NCI-H82 treated with DMSO at 0.1 percent for 48 hours (cell line): ENCODE data around the gene PRKCB.

Experiments
- DNase-seq: peaks from one replicate; lab custom pipeline; 2025; ENCODE audit not compliant: unreplicated experiment; lab: John Stamatoyannopoulos, UW

Gene PRKCB

DNA sequence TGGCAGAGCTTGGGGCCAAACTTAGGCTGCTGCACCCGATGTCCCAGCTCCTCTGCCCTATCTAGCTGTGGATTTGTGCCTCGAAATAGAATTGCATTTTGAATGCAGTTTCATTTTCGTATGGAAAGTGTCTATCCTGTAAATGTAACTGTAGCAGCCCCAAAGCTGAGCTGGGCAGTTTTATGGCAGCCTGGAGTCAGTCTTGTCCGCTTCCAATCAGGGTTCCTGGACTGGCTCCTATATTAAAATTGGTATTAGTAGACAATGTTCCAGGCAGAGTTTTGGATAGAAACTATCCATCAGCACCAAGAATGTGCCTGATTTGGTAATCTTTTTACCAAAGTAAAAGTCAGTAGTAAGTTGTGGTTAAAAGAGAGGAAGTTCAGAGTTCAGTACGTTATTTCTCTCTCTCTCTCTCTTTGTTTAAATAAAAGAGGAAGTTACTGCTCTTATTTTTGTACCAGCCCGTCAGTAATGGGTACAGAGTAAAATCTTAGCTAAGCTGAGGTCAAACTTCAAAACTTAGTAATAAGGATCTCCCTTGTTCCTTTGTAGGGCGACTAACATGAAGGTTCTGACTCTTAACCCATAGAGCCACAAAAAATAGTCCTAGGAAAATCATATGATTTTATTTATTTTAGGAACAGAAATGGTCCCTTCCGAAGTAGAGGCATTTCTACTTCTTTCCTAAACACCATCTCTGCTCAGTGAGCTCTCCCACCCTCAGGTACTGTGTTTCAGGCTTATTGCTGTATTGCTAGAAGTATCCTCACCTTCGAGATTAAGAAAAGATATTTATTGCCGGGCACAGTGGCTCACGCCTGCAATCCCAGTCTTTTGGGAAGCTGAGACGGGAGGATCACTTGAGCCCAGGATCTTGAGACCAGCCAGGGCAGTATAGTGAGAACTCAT is 28.0 kb downstream of the PRKCB start:
- no peak for DNase-seq

DNA sequence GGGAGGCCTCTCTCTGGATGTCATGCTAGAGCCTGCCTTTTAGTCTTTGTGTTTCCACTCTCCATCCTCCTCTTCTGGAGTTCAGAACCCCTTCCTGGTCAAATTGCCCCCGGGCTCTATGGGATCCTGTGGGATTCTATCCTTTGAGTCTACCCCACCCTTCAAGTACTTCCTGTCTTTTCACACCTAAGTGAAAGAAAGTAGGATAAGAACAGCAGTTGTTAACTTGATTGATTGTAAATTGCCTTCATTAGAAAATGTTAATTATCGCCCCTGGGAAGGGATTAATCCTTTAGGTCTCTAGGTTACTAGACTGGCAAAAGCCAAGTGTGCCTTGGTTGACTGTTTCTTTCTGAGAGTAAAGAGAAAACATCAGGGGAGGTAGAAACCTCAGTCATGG is 30.1 kb downstream of the PRKCB start:
- DNase-seq, result no peak

DNA sequence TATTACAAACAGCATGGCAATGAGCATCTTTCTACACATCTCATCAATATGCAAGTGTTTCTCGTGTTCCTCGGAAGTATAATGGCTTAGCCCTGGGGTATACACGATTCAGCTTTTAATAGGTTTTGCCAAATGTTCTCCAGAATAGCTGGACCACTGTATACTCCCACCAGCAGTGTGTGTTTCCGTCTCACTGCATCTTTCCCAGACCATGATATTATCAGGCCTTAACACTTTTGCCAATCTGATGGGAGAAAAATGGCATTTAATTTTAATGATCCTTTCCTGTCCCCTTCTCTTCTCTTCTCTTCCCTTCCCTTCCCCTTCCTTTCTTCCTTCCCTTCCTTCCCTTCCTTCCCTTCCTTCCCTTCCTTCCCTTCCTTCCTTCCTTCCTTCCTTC is 30.8 kb downstream of the PRKCB start:
- no peak for DNase-seq

DNA sequence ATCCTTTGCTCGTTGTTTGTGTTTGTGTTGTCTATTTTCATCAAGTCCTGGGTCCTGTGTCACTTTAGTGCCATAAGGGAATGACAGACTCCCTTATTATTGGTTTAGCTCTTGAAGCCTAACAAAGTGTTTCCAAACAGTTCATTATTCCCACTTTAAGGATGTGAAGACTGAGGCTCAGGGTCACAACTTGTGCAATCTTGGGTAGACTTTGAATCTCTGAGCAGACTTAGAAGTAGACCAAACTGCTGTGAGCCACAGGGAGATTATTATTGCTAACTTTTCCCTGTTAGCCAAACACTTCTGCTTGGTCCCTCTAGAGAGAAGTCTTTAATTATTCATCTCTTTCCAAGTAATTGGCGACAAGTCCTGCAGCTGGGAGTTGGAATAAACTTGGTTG is 31.8 kb downstream of the PRKCB start:
- DNase-seq, result no peak

DNA sequence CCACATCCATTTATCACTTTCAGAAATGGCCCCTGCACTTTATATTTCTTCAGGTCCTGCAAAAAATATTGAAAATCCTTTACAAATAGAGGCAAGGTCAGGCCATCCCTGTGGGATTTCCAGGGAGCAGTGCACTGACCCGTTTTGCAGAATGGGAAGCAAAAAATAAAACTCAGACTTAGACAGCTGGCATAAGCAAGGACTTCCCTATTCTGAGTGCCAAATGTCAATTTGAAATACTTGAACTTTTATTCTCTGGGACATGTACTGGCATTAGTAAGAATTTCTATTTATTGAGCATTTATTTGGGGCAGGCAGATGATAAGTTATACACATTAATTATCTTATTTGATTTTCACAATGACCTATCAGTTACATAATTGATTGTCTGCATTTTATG is 32.4 kb downstream of the PRKCB start:
- DNase-seq, result no peak

DNA sequence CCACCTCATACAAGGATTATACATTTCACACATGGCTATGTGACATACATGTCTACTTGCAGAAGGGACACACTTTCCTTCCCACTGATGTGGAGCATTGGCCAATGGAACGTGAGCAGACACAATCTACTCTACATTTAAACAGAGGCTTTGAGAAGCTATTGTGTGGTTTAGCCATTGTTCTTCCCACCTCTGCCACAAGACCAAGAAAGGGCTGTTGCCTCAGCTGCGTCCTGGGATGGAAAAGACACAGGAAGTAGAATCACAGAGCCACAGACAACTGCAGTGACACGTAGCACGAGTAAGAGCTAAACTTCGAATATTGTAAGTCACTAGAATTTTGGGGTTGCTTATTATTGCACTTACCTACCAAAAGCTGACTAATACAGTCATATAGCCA is 33.3 kb downstream of the PRKCB start:
- no peak for DNase-seq

DNA sequence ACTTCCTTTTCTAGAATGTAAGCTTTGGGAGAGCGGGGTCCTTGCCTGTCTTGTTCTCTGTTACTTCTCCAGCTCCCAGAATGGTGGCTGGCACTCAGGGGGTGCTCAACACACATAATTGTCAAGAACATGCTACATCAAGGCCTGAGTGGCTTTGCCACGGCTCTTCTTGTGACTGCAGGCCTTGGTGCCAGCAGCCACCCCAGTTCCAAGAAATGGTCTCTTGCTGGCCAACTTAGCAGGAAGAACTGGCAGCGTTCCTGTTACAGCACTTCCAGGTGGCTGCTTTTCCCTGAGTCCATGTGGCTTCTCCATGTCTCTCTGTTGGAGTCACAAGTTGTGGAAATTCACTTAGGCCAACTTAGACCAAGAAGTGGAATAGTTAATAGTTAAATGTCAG is 36.1 kb downstream of the PRKCB start:
- no peak for DNase-seq

DNA sequence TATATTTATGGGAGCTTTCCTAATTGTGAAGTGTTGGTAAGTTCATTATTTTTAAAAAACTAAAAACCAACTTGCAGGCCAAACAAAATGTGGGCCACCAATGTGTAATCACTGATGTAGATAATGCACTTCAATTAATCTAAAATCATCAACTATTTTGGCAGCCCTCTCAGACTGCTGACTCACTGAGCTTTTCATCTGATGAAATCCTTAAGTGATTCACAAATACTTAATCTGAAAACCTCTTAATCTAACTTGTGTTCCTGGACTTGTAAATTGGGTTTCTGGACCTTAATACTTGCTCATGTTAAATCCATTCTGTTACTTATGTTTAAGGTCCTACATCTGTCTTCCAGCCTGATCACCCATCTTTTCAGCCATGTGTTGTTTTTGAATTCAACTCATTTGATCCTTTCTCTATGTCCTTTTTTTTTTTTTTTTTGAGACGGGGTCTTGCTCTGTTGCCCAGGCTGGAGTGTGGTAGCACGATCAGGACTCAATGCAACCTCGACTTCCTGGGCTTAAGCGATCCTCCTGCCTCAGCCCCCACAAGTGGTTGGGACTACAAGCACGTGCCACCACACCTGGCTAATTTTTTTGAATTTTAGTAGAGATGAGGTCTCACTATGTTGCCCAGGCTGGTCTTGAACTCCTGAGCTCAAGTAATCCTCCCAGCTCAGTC is 39.0 kb downstream of the PRKCB start:
- DNase-seq, result peak; percentile 20

DNA sequence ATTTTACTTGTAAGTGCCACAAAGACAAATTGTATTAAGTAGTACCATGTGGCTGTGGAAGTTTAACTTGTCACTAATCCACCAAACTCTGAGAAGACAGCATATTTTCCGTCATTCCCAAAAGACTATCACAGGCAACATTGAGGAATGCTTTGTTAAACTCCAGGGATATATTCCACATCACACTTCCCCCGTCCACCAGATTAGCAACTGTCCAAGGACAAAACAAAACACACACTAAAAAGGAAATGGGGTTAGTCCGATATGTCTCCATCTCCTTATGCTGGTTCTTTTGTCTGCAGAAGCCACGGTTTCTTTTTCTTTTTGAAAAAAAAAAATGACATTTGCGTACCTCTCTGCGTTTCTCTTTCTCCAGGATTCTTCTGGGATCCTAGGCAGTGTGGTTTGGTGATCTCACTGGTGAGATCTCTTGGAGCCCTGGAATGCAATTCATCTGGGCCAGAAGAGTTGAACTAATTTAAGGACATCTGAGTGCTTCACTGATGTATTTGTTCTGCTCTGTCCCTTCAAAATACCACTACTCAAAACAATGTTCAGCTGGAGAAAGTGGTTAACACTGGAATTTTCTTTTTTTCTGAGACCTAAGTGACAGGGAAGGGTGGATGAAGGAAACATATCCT is 40.6 kb downstream of the PRKCB start:
- DNase-seq, result no peak

DNA sequence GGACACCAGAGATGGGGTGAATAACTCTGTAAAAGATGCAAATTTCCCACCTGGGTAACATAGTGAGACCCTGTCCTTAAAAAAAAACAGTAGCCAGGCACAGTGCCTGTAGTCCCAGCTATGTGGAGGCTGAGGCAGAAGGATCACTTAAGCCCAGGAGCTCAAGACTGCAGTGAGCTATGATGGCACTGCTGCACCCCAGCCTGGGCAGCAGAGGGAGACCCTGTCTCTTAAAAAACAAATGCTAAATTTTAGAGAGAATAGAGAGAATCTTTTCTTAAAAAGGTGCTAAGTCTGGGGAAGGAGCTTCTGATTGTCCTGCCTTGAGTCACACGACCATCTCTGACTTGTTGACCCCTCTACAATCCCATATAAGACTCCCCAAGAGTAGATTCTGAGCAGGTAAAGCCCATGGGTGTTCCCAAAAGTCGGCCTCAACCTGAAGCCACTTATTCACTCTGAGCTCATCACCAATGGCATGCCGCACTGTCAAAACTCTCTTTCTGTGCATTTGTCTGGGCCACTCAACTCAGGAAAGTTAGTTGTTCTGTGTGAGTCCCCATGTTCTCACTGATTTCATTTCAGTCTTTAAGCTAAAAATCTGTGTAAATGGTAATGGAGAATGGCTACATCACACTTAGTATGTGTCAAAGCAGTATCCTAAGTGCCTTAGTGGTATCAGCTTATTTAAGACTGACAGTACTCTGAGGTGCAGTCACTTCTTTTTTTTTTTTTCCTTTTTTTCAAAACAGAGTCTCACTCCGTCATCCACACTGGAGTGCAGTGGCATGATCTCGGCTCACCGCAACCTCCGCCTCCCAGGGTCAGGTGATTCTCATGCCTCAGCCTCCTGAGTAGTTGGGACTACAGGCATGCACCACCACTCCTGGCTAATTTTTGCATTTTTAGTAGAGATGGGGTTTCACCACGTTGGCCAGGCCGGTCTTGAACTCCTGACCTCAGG is 41.6 kb downstream of the PRKCB start:
- DNase-seq, result no peak

DNA sequence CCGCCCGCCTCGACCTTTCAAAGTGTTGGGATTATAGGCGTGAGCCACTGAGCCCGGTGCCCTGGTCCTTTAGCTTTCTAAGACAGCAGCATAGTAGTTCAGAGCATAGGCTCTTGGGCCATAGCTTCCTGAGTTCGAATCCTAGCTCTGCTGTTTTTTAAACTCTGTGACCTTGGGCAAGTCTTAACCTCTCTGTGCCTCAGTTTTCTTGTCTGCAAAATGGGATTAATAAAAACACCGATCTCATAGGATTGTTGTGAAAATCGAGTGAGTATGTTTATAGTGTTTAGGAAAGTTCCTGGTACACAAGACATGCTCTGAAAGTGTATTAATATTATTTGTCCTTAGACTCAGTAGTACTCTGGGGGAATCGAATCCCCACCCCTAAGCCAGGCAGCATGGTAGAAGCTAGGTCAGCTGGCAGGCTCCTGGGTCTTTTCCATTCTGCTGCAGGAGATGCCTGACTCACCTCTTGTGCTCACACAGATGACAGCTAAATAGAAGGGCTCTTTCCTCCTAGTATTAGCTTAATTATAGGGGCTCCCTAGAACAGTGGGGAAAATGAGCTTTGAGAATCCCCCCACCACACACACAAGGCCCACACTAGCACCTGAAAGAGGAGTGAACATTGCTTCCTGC is 44.1 kb downstream of the PRKCB start:
- DNase-seq, result no peak

DNA sequence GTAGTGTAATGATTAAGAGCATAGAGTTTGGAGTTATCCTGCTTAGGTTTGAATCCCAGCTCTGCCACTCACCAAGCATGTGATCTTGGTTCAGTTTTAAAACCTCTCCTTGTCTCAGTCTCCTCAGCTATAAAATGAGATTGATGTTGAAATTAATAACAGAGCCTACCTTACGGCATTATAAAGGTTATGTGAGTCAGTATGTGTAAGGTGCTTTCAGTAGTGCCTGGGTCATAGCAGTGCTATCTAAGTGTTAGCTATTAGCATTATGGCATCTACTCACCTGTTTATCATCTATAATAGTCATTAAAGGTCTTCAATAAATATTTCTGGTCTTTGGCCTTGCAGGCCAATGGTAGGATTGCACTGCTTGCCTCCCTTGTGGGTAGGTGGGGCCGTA is 53.4 kb downstream of the PRKCB start:
- no peak for DNase-seq

DNA sequence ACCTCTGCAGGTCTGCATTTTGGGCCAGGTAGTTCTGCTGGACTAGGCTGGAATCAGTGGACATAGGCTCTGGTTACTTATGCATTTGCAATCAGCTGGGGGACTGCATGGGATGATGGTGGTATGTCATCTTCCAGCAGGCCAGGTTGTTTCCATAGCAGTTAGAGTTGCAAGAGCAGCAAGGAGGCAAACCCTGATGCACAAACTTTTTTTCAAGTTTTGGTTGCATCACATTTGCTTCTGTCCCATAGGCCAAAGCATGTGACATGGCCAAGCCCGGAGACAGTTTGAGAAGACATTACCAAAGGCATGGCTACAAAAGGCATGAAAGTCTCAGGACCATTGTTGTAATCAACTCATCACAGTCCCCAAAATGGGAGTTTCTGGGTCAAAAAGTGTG is 58.2 kb downstream of the PRKCB start:
- no peak for DNase-seq

DNA sequence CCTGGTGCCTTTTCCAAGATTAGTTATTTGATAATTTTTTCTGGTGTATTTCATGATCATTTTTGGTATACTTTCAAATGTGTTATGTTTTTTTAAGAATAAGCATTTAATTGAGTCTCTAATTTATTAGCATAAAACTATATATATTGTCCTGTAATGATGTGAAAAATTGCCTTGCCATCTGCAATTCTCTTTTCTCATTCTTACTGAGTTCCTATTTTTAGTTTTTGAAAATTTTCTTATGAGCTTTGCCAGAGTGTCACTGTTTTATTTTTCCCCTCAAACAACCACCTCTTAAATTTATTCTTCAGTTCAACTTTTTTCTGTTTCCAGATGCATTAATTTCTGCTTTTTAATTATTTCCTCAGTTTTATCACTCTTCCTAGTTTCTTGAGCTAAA is 59.3 kb downstream of the PRKCB start:
- DNase-seq, result no peak

DNA sequence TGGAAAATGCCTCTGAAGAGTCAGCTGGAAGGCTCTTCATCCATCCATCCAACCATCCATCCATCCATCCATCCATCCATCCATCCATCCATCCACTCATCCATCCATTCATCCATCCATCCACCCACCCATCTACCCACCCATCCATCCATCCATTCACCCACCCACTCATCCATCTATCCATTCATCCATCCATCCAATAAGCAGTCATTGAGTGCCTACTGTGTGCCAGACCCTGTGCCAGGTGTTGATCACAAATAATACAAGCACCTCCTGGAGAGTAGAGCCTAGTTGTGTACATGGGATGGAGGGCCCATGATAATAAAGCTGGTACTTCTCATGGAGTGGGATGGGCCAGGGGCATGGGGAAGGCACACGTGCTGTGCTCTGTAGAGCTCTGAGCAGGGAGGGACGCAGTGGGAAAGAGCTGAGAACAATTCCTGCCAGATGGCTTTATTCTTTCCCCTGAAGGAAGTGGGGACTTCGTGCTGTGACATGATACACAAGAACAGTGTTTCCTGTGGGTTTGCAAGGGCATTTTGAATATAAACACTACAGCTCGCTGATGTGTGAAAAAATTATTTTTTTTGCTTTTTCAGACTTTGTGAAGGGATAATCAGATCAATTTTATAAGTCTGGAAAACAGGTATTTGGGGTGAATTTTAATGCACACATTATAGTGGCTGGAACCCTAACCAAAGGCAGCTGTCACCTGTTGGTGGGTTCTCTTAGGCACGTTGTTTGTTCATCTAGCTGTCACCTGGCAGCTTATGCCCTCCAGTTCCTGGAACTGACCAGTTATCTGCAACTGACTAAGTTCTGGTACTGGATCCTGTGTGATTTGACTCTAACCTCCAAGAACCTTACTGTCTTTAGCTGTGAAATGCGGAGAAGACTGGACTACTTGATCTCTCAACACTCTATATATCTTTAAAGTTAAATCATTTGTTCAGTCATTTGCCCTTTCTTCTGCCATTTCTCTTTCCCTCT is 61.3 kb downstream of the PRKCB start:
- DNase-seq, result no peak

DNA sequence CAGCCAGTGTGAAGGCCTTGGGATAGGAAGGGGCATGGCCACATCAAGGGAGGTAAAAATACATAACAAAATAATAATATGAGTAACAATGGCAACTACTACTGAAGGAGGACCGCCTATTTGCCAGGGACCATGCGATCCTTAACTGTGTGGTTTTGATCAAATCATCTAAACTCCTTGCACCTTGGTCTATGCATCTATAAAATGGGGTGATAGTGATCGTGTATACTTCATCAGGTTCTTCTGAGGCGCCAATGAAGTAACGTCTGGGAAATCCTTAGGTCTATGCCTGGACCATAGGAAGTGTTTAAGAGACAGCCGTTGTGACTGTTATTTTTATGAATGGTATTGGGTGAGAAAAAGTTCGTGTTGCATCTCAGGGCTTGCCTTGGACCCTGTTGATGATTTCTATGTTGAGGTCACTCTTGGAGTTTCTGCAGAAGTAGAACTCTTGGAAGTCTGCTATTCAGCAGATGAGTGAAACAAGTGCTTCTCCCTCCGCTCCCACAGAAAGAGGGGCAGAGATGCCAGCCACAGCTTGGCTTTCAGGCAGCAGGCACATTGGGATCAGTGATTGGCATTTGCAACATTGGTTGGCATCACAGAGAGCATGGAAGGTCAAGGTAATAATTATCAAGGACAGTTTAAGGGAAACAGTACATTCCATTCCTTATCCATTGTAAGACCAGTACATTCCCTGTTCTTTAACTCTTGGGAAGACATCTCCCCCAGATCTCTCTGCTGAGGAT is 63.1 kb downstream of the PRKCB start:
- DNase-seq, result no peak

DNA sequence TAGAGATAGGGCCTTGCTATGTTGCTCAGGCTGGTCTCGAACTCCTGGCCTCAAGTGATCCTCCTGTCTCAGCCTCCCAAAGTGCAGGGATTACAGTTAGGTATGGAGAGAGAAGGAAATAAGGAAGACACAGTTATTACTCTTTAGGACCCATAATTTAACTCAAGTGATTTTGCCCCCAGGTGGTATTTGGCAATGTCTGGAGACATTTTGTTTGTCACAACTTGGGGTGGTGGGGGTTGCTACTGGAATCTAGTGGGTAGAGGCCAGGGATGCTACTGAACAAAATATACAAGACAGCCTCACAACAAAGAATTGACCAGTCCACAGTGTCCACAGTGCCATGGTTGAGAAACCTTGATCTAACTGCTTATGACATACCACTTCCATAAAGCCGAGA is 64.1 kb downstream of the PRKCB start:
- DNase-seq, result no peak

DNA sequence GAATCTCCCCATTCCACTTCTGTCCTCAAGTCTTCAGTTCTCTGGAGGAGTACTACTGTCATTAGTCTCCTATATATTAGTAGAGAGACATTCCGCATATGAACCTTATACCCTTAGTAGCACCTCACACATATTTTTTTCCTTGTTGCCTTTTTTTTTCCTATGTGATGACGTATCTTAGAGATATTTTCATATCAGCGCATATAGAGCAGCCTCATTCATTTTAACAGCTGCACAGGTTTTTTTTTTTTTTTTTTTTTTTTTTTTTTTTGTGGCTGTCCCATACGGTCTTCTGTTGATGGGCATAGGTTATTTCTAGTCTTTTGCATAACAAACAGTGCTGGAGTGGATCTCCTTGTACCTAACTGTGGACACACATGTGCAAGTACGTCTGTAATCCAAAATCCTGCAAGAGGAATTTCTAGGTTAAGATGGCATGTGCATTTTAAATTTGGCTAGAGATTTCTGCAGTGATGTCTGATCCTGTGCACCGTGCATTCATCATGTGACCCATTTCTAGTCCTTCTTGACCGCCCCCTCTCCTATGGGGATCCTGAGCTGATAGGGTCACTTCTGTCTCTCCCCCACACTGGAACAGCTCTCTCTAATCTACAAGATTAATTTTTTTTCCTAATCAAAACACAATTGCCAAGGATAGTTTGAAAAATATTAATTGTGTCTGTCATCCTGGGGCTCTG is 64.8 kb downstream of the PRKCB start:
- DNase-seq, result no peak
